CD4-positive, alpha-beta memory T cell (primary cell): ENCODE measurements around the gene APC2. TPM values are rescaled to one million over a fixed set of nuclear protein-coding genes. Genes with fewer than 3 reads are reported as not detected.
A peak's percentile ranks its signal among the peaks of the same experiment; 100 is the strongest.
"Not testable (repeated sequence)": the region's sequence is repeated elsewhere in the genome, so short reads cannot be mapped to it uniquely, and the experiment has no call there.

ENCODE experiments used
- CTCF ChIA-PET: fragments of 350-600 bp; sonication (Branson Sonifier 250); formaldehyde crosslinking; loops from one replicate; lab custom pipeline; 2021; ENCODE audit warnings: inconsistent platforms; ENCODE audit not compliant: partially characterized antibody; lab: Charles Lee
- POLR2A ChIA-PET: fragments of 350-600 bp; sonication (Branson Sonifier 250); formaldehyde crosslinking; loops from one replicate; lab custom pipeline; 2021; ENCODE audit not compliant: partially characterized antibody; lab: Charles Lee
- DNase-seq, 5 donors: peaks; one replicate each; pipeline versions ENCODE4 v3.0.0 to v3.0.0-alpha.2; 2020 to 2022; ENCODE audit warnings: mixed read lengths in 1 of 5
- H3K27ac ChIP-seq: one replicate; pipeline ENCODE4 v1.7.0; 2013; ENCODE audit warnings: low read depth, low read length
- H3K27me3 ChIP-seq: 2 replicates; pipeline ENCODE4 v1.7.0; 2013; ENCODE audit warnings: mild to moderate bottlenecking, low read length, moderate library complexity; ENCODE audit not compliant: insufficient read depth
- H3K36me3 ChIP-seq: 2 replicates; pipeline ENCODE4 v1.7.0; 2013; ENCODE audit warnings: mild to moderate bottlenecking, low read length, moderate library complexity; ENCODE audit not compliant: insufficient read depth
- H3K4me1 ChIP-seq: 2 replicates; pipeline ENCODE4 v1.7.0; 2013; ENCODE audit warnings: mild to moderate bottlenecking, low read length, moderate library complexity; ENCODE audit not compliant: insufficient read depth
- H3K4me3 ChIP-seq, 2 donors: one replicate each; pipeline ENCODE4 v1.7.0; 2013; ENCODE audit warnings: low read length in 2 of 2, mild to moderate bottlenecking in 1 of 2
- H3K9me3 ChIP-seq, 2 donors: one replicate each; pipeline ENCODE4 v1.7.0; 2013; ENCODE audit warnings: low read length in 2 of 2, control low read depth in 1 of 2; ENCODE audit not compliant: control insufficient read depth in 1 of 2
- H3K27ac Mint-ChIP-seq, 7 donors: one replicate each; pipeline ENCODE4 v1.8.0; 2020 to 2021; ENCODE audit warnings: mixed read lengths in 7 of 7, mild to moderate bottlenecking in 6 of 7, inconsistent platforms in 3 of 7, moderate library complexity in 3 of 7
- H3K27me3 Mint-ChIP-seq, 2 donors: one replicate each; pipeline ENCODE4 v1.8.0; 2020 to 2021; ENCODE audit warnings: mixed read lengths in 2 of 2
- H3K36me3 Mint-ChIP-seq, 2 donors: one replicate each; pipeline ENCODE4 v1.8.0; 2020 to 2021; ENCODE audit warnings: mixed read lengths in 2 of 2, inconsistent platforms in 1 of 2, mild to moderate bottlenecking in 1 of 2
- H3K4me1 Mint-ChIP-seq, 4 donors: one replicate each; pipeline ENCODE4 v1.8.0; 2020 to 2021; ENCODE audit warnings: mixed read lengths in 4 of 4, mild to moderate bottlenecking in 1 of 4
- H3K4me3 Mint-ChIP-seq, 8 donors: one replicate each; pipeline ENCODE4 v1.8.0; 2020 to 2021; ENCODE audit warnings: mixed read lengths in 8 of 8, mild to moderate bottlenecking in 7 of 8, moderate library complexity in 6 of 8, inconsistent platforms in 3 of 8
- H3K9me3 Mint-ChIP-seq, 8 donors: one replicate each; pipeline ENCODE4 v1.8.0; 2020 to 2021; ENCODE audit warnings: mixed read lengths in 8 of 8, mild to moderate bottlenecking in 5 of 8, inconsistent platforms in 3 of 8, moderate library complexity in 1 of 8
- intact Hi-C: fragments of 100-400 bp; cut with micrococcal nuclease; formaldehyde crosslinking; loops from one replicate; pipeline ENCODE4 v1.15.1; 2023
- polyA plus RNA-seq, 2 donors: library from polyadenylated mRNA; unstranded; fragments of 300-500 nt; fragmentation: Illumina TruSeq; gene quantifications; one replicate each; pipeline ENCODE4 v1.2.3, GENCODE V29; 2021
- total RNA-seq, 2 experiments: library from RNA; stranded (reverse); gene quantifications; one replicate each; pipeline ENCODE4 v1.2.3, GENCODE V29; 2021

APC2 gene
- total and polyA plus RNA-seq, 4 experiments from 2014 or later: not detected

DNA sequence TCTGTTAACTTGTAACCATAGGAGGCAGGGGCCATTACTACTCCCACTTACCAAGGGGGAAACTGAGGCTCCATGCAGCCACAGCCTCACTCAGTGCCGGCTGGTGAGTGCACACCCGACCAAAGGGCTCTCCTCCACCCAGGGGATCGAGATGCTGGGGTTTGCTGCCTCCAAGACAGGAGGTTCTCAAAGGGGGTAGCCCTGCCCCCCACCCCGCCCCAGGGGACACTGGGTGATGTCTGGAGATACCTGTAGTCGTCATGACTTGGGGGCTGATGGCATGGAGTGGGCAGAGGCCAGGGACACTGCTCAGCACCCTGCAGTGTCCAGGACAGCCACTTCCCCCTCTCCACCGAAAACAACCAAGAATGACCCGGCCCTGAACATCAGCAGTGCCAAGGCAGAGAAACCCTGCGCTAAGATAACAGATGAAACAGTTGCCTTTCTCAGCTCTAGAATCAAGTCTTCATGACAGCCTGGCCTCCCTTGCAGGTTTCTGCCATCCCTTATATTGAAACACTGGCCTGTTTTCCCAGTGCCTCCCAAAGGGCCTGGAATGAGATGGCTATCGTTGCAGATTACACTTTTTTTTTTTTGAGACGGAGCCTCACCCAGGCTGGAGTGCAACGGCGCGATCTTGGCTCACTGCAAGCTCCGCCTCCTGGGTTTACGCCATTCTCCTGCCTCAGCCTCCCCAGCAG, 44.3 kb downstream of the APC2 start:
- DNase-seq: peak in 1 of 5 donors; percentile 31
- H3K4me1 ChIP-seq: peaks cover 15% of the 10 kb centered on the region
- intact Hi-C loops: no loop called here
- Mint-ChIP-seq H3K9me3 (peaks cover 0 to 1% (median 0%) of the 10 kb centered on the region in 8 donors), H3K27me3 (peaks cover 0 to 3% of the 10 kb centered on the region in 2 donors), H3K36me3 (peaks cover 0 to 3% of the 10 kb centered on the region in 2 donors), H3K4me3 (no peak overlapping the region), H3K27ac (peak overlapping the region in 1 of 7 donors; percentile 64), H3K4me1 (peaks cover 3 to 17% (median 10%) of the 10 kb centered on the region in 4 donors)
- H3K27ac ChIP-seq: no peak overlapping the region
- no peaks in the 10 kb centered on the region for H3K27me3 ChIP-seq
- ChIA-PET POLR2A (no interaction called here), CTCF (no interaction called here)
- H3K4me3 ChIP-seq: no peak overlapping the region
- no peaks in the 10 kb centered on the region for H3K9me3 ChIP-seq
- no peaks in the 10 kb centered on the region for H3K36me3 ChIP-seq

DNA sequence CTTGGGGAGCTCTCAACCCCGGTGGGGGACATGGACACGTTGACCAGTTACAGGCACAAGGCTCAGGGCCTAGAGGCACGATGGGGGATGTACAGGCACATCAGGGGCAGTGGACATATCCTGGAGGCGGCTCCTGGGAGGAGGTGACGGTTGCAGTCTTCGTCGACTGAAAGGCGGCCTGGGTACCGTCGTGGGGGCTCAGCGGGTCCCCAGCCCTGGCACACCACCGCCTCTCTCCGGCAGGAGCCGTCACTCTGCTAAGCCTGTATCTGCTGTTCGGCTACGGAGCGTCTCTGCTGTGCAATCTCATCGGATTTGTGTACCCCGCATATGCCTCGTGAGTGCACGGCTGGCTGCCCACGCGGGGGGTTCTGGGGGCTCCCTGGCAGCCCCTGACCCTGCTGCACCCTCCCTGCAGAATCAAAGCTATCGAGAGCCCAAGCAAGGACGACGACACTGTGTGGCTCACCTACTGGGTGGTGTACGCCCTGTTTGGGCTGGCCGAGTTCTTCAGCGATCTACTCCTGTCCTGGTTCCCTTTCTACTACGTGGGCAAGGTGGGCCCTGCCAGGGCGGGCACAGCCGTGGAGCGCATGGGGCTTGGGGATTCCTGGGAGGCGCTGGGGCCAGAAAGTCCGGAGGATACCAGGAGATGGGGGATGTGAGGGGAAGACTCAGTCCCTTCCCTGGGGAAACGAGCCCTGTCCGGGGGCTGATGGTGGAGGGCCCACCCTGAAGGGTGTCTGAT, 45.3 kb downstream of the APC2 start:
- no peak overlapping the region for H3K4me3 Mint-ChIP-seq
- no peaks in the 10 kb centered on the region for H3K9me3 ChIP-seq
- peaks cover 0 to 3% of the 10 kb centered on the region in 2 donors for H3K27me3 Mint-ChIP-seq
- no peak overlapping the region for H3K27ac Mint-ChIP-seq
- H3K36me3 ChIP-seq: no peaks in the 10 kb centered on the region
- CTCF ChIA-PET: no interaction called here
- H3K4me1 ChIP-seq: peaks cover 6% of the 10 kb centered on the region
- H3K27me3 ChIP-seq: no peaks in the 10 kb centered on the region
- POLR2A ChIA-PET: no interaction called here
- intact Hi-C loops: no loop called here
- DNase-seq: peak in 1 of 5 donors; percentile 35
- H3K4me3 ChIP-seq: no peak overlapping the region
- peaks cover 0 to 3% of the 10 kb centered on the region in 2 donors for H3K36me3 Mint-ChIP-seq
- H3K4me1 Mint-ChIP-seq: peaks cover 3 to 11% (median 6%) of the 10 kb centered on the region in 4 donors
- peaks cover 0 to 1% (median 0%) of the 10 kb centered on the region in 8 donors for H3K9me3 Mint-ChIP-seq
- no peak overlapping the region for H3K27ac ChIP-seq

GRCh38 chr19:1495799-1496713, 46.1 kb downstream of the APC2 start:
- H3K27ac Mint-ChIP-seq: peak overlapping the region in 1 of 7 donors; percentile 75
- ChIA-PET CTCF (no interaction called here), POLR2A (no interaction called here)
- no peaks in the 10 kb centered on the region for H3K9me3 Mint-ChIP-seq
- DNase-seq: peak in 1 of 5 donors; percentile 16
- no peaks in the 10 kb centered on the region for H3K9me3 ChIP-seq
- no peak overlapping the region for H3K4me3 Mint-ChIP-seq
- H3K27me3 Mint-ChIP-seq: no peaks in the 10 kb centered on the region
- no peaks in the 10 kb centered on the region for H3K36me3 Mint-ChIP-seq
- no peaks in the 10 kb centered on the region for H3K27me3 ChIP-seq
- peaks cover 6% of the 10 kb centered on the region for H3K4me1 ChIP-seq
- no peaks in the 10 kb centered on the region for H3K36me3 ChIP-seq
- no peak overlapping the region for H3K4me3 ChIP-seq
- intact Hi-C loops: no loop called here
- no peak overlapping the region for H3K27ac ChIP-seq
- H3K4me1 Mint-ChIP-seq: peaks cover 0 to 7% (median 1%) of the 10 kb centered on the region in 4 donors

DNA sequence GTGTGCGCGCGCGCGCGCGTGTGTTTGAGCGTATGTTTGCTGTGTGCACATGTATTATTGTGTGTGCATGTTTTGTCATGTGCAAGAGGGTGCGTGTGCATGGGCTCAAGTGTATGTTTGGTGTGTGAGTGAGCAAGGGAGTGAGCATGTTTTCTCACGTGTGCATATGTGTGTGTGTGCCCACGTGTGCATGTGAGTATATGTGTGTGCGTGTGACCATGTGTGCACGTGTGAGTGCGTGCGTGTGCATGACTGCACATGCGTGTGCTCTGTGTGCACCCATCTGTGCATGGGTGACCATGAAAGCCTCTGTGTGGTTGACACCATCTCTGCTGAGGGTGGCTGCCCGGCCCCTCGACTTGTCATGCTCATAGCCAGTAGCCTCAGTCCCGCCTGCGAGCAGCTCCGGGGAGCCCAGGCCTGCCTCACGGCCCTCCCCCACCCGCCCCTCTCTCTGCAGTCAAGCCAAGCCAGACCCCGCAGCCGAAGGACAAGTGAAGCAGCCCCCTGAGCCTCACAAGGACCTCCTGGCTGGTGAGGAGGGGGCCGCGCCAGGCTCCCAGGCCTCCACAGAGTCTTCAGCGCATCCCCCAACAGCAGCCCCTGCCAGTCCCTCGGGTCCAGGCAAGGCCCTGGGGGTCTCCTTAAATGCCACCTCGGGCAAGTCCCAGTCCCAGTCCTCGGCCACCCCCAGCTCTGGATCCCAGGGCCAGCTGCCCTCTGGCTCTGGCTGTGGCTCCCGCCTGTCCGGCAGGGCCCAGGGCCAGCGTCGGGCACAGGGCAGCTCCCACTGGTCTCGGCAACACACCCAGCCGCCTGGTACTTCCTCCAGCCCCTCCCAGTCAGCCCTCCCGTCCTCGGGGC, 47.0 kb downstream of the APC2 start:
- H3K36me3 ChIP-seq: no peaks in the 10 kb centered on the region
- H3K27ac ChIP-seq: no peak overlapping the region
- no peak overlapping the region for H3K4me3 Mint-ChIP-seq
- POLR2A ChIA-PET: no interaction called here
- no peaks in the 10 kb centered on the region for H3K9me3 Mint-ChIP-seq
- no peaks in the 10 kb centered on the region for H3K27me3 Mint-ChIP-seq
- intact Hi-C loops: no loop called here
- DNase-seq: peak in 1 of 5 donors; percentile 9
- H3K27me3 ChIP-seq: no peaks in the 10 kb centered on the region
- H3K9me3 ChIP-seq: no peaks in the 10 kb centered on the region
- CTCF ChIA-PET: no interaction called here
- H3K4me1 ChIP-seq: no peaks in the 10 kb centered on the region
- H3K4me3 ChIP-seq: no peak overlapping the region
- peak overlapping the region in 1 of 7 donors; percentile 75 for H3K27ac Mint-ChIP-seq
- no peaks in the 10 kb centered on the region for H3K36me3 Mint-ChIP-seq
- peaks cover 0 to 2% (median 0%) of the 10 kb centered on the region in 4 donors for H3K4me1 Mint-ChIP-seq

- no peaks in the 10 kb centered on the region for H3K4me1 ChIP-seq
- no peak overlapping the region for H3K4me3 ChIP-seq
- no peaks in the 10 kb centered on the region for H3K36me3 Mint-ChIP-seq
- CTCF ChIA-PET: interaction anchor here (0.6 kb wide), 1 partner anchor 1609 kb away, joined by 3 read pairs; no protein-coding TSS in a partner anchor
- H3K9me3 Mint-ChIP-seq: no peaks in the 10 kb centered on the region
- H3K27ac ChIP-seq: no peak overlapping the region
- POLR2A ChIA-PET: no interaction called here
- H3K27ac Mint-ChIP-seq: no peak overlapping the region
- H3K27me3 Mint-ChIP-seq: peaks cover 0 to 2% of the 10 kb centered on the region in 2 donors
- no peaks in the 10 kb centered on the region for H3K36me3 ChIP-seq
- peak in 1 of 5 donors; percentile 13 for DNase-seq
- no peaks in the 10 kb centered on the region for H3K4me1 Mint-ChIP-seq
- H3K4me3 Mint-ChIP-seq: no peak overlapping the region
- intact Hi-C loops: no loop called here
- H3K27me3 ChIP-seq: no peaks in the 10 kb centered on the region
- H3K9me3 ChIP-seq: no peaks in the 10 kb centered on the region
Observed at GRCh38 chr19:1497578-1498235, 47.8 kb downstream of the APC2 start.

- H3K36me3 ChIP-seq, H3K9me3 ChIP-seq, POLR2A ChIA-PET, H3K4me3 Mint-ChIP-seq, H3K27ac ChIP-seq, H3K27me3 ChIP-seq, H3K4me1 Mint-ChIP-seq, intact Hi-C loops, H3K4me1 ChIP-seq, H3K27ac Mint-ChIP-seq, H3K4me3 ChIP-seq, CTCF ChIA-PET, H3K36me3 Mint-ChIP-seq, H3K9me3 Mint-ChIP-seq, H3K27me3 Mint-ChIP-seq: not testable (repeated sequence)
- DNase-seq: peak in 1 of 5 donors; percentile 27
Observed at GRCh38 chr19:1499231-1499630, 49.3 kb downstream of the APC2 start.
